ENCODE data around the gene KRTAP4-12. TPM values are rescaled to one million over a fixed set of nuclear protein-coding genes. Genes with fewer than 3 reads are reported as not detected.

Gene KRTAP4-12
- total RNA-seq, 1 donor from 2014 or later, result not detected

GRCh38 chr17:41076788-41077187, 47.2 kb downstream of the KRTAP4-12 start:
- H3K4me1 ChIP-seq, result no peaks in the 10 kb centered on the region
- TF ChIP-seq, protein P1, sequence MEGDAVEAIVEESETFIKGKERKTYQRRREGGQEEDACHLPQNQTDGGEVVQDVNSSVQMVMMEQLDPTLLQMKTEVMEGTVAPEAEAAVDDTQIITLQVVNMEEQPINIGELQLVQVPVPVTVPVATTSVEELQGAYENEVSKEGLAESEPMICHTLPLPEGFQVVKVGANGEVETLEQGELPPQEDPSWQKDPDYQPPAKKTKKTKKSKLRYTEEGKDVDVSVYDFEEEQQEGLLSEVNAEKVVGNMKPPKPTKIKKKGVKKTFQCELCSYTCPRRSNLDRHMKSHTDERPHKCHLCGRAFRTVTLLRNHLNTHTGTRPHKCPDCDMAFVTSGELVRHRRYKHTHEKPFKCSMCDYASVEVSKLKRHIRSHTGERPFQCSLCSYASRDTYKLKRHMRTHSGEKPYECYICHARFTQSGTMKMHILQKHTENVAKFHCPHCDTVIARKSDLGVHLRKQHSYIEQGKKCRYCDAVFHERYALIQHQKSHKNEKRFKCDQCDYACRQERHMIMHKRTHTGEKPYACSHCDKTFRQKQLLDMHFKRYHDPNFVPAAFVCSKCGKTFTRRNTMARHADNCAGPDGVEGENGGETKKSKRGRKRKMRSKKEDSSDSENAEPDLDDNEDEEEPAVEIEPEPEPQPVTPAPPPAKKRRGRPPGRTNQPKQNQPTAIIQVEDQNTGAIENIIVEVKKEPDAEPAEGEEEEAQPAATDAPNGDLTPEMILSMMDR (IDR thresholded peaks at IDR 0.05), result no peak
- intact Hi-C loops (cut with DNase I), result no loop called here

GRCh38 chr17:41073676-41074075, 50.3 kb downstream of the KRTAP4-12 start:
- no peaks in the 10 kb centered on the region for H3K9me3 ChIP-seq
- ATAC-seq, result no peak

More at GRCh38 chr17:41076788-41077187, 47.2 kb downstream of the KRTAP4-12 start:
- no peaks in the 10 kb centered on the region for H3K9me3 ChIP-seq
- no peak overlapping the region for H3K27ac ChIP-seq
- ATAC-seq, result no peak
- no peaks in the 10 kb centered on the region for H3K36me3 ChIP-seq
- no peak overlapping the region for H3K4me3 ChIP-seq
- H3K27me3 ChIP-seq (ENCODE audit: low read depth), result no peaks in the 10 kb centered on the region
- no peak for DNase-seq

More at GRCh38 chr17:41073676-41074075, 50.3 kb downstream of the KRTAP4-12 start:
- Histone ChIP-seq H3K4me3 (no peak overlapping the region), H3K4me1 (no peaks in the 10 kb centered on the region), H3K36me3 (no peaks in the 10 kb centered on the region), H3K27me3 (ENCODE audit: low read depth) (no peaks in the 10 kb centered on the region), H3K27ac (no peak overlapping the region)
- DNase-seq, result no peak
- intact Hi-C loops (cut with DNase I), result no loop called here
- TF ChIP-seq, protein P1 (IDR thresholded peaks at IDR 0.05), result no peak

Other genes starting within 250 kb of the KRTAP4-12 start
- not detected for gene KRT20, start 238.9 kb downstream of the KRTAP4-12 start, total RNA-seq
- gene KRT23, start 186.5 kb downstream of the KRTAP4-12 start, total RNA-seq, result 1.9 TPM
- 0.59 TPM for gene KRT39, start 157.2 kb downstream of the KRTAP4-12 start, total RNA-seq
- 0.27 TPM for gene KRT40, start 139.9 kb downstream of the KRTAP4-12 start, total RNA-seq
- not detected for gene KRTAP3-3, start 130.0 kb downstream of the KRTAP4-12 start, total RNA-seq
- gene KRTAP3-2, start 124.3 kb downstream of the KRTAP4-12 start, total RNA-seq, result not detected
- gene KRTAP3-1, start 115.1 kb downstream of the KRTAP4-12 start, total RNA-seq, result not detected
- not detected for gene KRTAP1-5, start 97.0 kb downstream of the KRTAP4-12 start, total RNA-seq
- gene KRTAP1-4, start 94.0 kb downstream of the KRTAP4-12 start, total RNA-seq, result not detected
- gene KRTAP1-3, start 89.3 kb downstream of the KRTAP4-12 start, total RNA-seq, result not detected
- not detected for gene KRTAP1-1, start 82.7 kb downstream of the KRTAP4-12 start, total RNA-seq
- gene KRTAP2-1, start 76.9 kb downstream of the KRTAP4-12 start, total RNA-seq, result not detected
- not detected for gene KRTAP2-2, start 69.0 kb downstream of the KRTAP4-12 start, total RNA-seq
- gene KRTAP2-3, start 64.1 kb downstream of the KRTAP4-12 start, total RNA-seq, result not detected
- not detected for gene KRTAP2-4, start 58.3 kb downstream of the KRTAP4-12 start, total RNA-seq
- not detected for gene KRTAP4-7, start 40.0 kb downstream of the KRTAP4-12 start, total RNA-seq
- not detected for gene KRTAP4-8, start 26.0 kb downstream of the KRTAP4-12 start, total RNA-seq
- not detected for gene KRTAP4-16, start 22.0 kb downstream of the KRTAP4-12 start, total RNA-seq
- gene KRTAP4-9, start 18.8 kb downstream of the KRTAP4-12 start, total RNA-seq, result not detected
- gene KRTAP4-11, start 5.8 kb downstream of the KRTAP4-12 start, total RNA-seq, result not detected
- gene KRTAP4-6, start 16.4 kb upstream of the KRTAP4-12 start, total RNA-seq, result not detected
- gene KRTAP4-5, start 25.6 kb upstream of the KRTAP4-12 start, total RNA-seq, result not detected
- not detected for gene KRTAP4-4, start 36.6 kb upstream of the KRTAP4-12 start, total RNA-seq
- not detected for gene KRTAP4-3, start 44.0 kb upstream of the KRTAP4-12 start, total RNA-seq
- gene KRTAP4-2, start 54.0 kb upstream of the KRTAP4-12 start, total RNA-seq, result not detected
- not detected for gene KRTAP4-1, start 60.7 kb upstream of the KRTAP4-12 start, total RNA-seq
- not detected for gene KRTAP9-1, start 65.7 kb upstream of the KRTAP4-12 start, total RNA-seq
- gene KRTAP9-2, start 102.5 kb upstream of the KRTAP4-12 start, total RNA-seq, result not detected
- gene KRTAP9-3, start 108.3 kb upstream of the KRTAP4-12 start, total RNA-seq, result not detected
- not detected for gene KRTAP9-8, start 113.8 kb upstream of the KRTAP4-12 start, total RNA-seq
- gene KRTAP9-4, start 125.5 kb upstream of the KRTAP4-12 start, total RNA-seq, result not detected
- not detected for gene KRTAP9-9, start 131.2 kb upstream of the KRTAP4-12 start, total RNA-seq
- not detected for gene KRTAP9-6, start 141.2 kb upstream of the KRTAP4-12 start, total RNA-seq
- gene KRTAP9-7, start 151.5 kb upstream of the KRTAP4-12 start, total RNA-seq, result not detected
- gene KRTAP29-1, start 178.7 kb upstream of the KRTAP4-12 start, total RNA-seq, result not detected
- not detected for gene KRTAP16-1, start 185.1 kb upstream of the KRTAP4-12 start, total RNA-seq
- gene KRTAP17-1, start 191.5 kb upstream of the KRTAP4-12 start, total RNA-seq, result not detected
- not detected for gene KRT33A, start 226.6 kb upstream of the KRTAP4-12 start, total RNA-seq
- gene KRT33B, start 245.6 kb upstream of the KRTAP4-12 start, total RNA-seq, result not detected